Smooth muscle cell (in vitro differentiated cells): ENCODE data around the gene DNAJC8. TPM values are rescaled to one million over a fixed set of nuclear protein-coding genes. Genes with fewer than 3 reads are reported as not detected.

ENCODE experiments used
- DNase-seq: peaks from one replicate; lab custom pipeline; 2025; ENCODE audit not compliant: unreplicated experiment; lab: John Stamatoyannopoulos, UW
- H2AFZ ChIP-seq: fragments of 200-600 bp; sonication (generic); 2 replicates; pipeline ENCODE4 v1.6.0; 2016; ENCODE audit warnings: antibody characterized with exemption, low read depth, mild to moderate bottlenecking
- H3F3A ChIP-seq: fragments of 200-600 bp; sonication (generic); 2 replicates; pipeline ENCODE4 v1.6.0; 2017; ENCODE audit warnings: antibody characterized with exemption, low read depth
- H3K27ac ChIP-seq: fragments of 200-600 bp; sonication (generic); 2 replicates; pipeline ENCODE4 v1.5.1; 2016; ENCODE audit warnings: low read depth, mild to moderate bottlenecking
- H3K27me3 ChIP-seq: fragments of 200-600 bp; sonication (generic); 2 replicates; pipeline ENCODE4 v1.6.1; 2016; ENCODE audit warnings: low read depth, mild to moderate bottlenecking
- H3K36me3 ChIP-seq: fragments of 200-600 bp; sonication (generic); 2 replicates; pipeline ENCODE4 v1.5.1; 2016; ENCODE audit warnings: low read depth
- H3K4me1 ChIP-seq: fragments of 200-600 bp; sonication (generic); 2 replicates; pipeline ENCODE4 v1.5.1; 2016; ENCODE audit warnings: low read depth
- H3K4me2 ChIP-seq: fragments of 200-600 bp; sonication (generic); 2 replicates; pipeline ENCODE4 v1.6.0; 2016; ENCODE audit warnings: mild to moderate bottlenecking
- H3K4me3 ChIP-seq: fragments of 200-600 bp; sonication (generic); 2 replicates; pipeline ENCODE4 v1.5.1; 2016; ENCODE audit warnings: mild to moderate bottlenecking
- H3K79me2 ChIP-seq: fragments of 200-600 bp; sonication (generic); 2 replicates; pipeline ENCODE4 v1.6.0; 2016; ENCODE audit warnings: low read depth, mild to moderate bottlenecking
- H3K9ac ChIP-seq: fragments of 200-600 bp; sonication (generic); 2 replicates; pipeline ENCODE4 v1.6.0; 2016; ENCODE audit warnings: low read depth
- H3K9me3 ChIP-seq: fragments of 200-600 bp; sonication (generic); replicated peaks from 2 replicates; pipeline ENCODE4 v1.5.1; 2016; ENCODE audit warnings: low read depth
- H4K20me1 ChIP-seq: fragments of 200-600 bp; sonication (generic); 2 replicates; pipeline ENCODE4 v1.6.0; 2016; ENCODE audit warnings: low read depth
- CTCF ChIP-seq: fragments of 200-600 bp; sonication (generic); IDR thresholded peaks from 2 replicates; pipeline ENCODE4 v1.5.1; 2017; ENCODE audit warnings: borderline replicate concordance, mild to moderate bottlenecking, antibody characterized with exemption; ENCODE audit not compliant: insufficient read depth, poor library complexity, severe bottlenecking
- WGBS: methylation state at CpG from one replicate; pipeline ENCODE4 v1.1.7; 2016; ENCODE audit warnings: low lambda C conversion rate; 5-methylcytosine and 5-hydroxymethylcytosine counted together
- polyA plus RNA-seq: library from polyadenylated mRNA; unstranded; fragments of >200 nt; fragmentation: Nextera tagmentation; extraction: Ambion mirVana; gene quantifications from 2 replicates; pipeline ENCODE4 v1.2.1, GENCODE V29; 2016
- total RNA-seq: library from RNA; depleted of rRNA; stranded (reverse); fragments of >200 nt; gene quantifications from 2 replicates; pipeline ENCODE4 v1.2.3, GENCODE V29; 2014

DNAJC8 gene
- total and polyA plus RNA-seq, 2 experiments from 2014 or later: 76.1 to 114 TPM

- Histone ChIP-seq H3K4me2 (peak overlapping the region; percentile 75), H3F3A (peaks cover 8% of the 10 kb centered on the region), H3K4me1 (peaks cover 19% of the 10 kb centered on the region), H4K20me1 (no peaks in the 10 kb centered on the region), H3K79me2 (no peaks in the 10 kb centered on the region), H2AFZ (peak overlapping the region; percentile 88), H3K27me3 (no peaks in the 10 kb centered on the region), H3K9me3 (no peaks in the 10 kb centered on the region), H3K36me3 (no peaks in the 10 kb centered on the region), H3K4me3 (peak overlapping the region; percentile 66), H3K27ac (peak overlapping the region; percentile 82), H3K9ac (peak overlapping the region; percentile 71)
- TF ChIP-seq CTCF: no peak
- 48% methylated on average over 11 of the region's 11 CpGs for WGBS
- DNase-seq: no peak
These were observed 13.6 kb upstream of the DNAJC8 start for GRCh38 chr1:28246427-28246832.

- 97% methylated on average over 13 of the region's 13 CpGs for WGBS
- Histone ChIP-seq H4K20me1 (no peaks in the 10 kb centered on the region), H3K27me3 (no peaks in the 10 kb centered on the region), H3K36me3 (no peaks in the 10 kb centered on the region), H3F3A (peaks cover 8% of the 10 kb centered on the region), H2AFZ (no peak overlapping the region), H3K9ac (no peak overlapping the region), H3K9me3 (no peaks in the 10 kb centered on the region), H3K27ac (no peak overlapping the region), H3K79me2 (no peaks in the 10 kb centered on the region), H3K4me3 (no peak overlapping the region), H3K4me2 (no peak overlapping the region), H3K4me1 (peaks cover 19% of the 10 kb centered on the region)
- no peak for TF ChIP-seq CTCF
- no peak for DNase-seq
These were observed 11.9 kb upstream of the DNAJC8 start for GRCh38 chr1:28244549-28245251.

- no peaks in the 10 kb centered on the region for H3K27me3 ChIP-seq
- DNase-seq: no peak
- H4K20me1 ChIP-seq: no peaks in the 10 kb centered on the region
- no peaks in the 10 kb centered on the region for H3K9me3 ChIP-seq
- peaks cover 14% of the 10 kb centered on the region for H3K4me1 ChIP-seq
- H3K79me2 ChIP-seq: no peaks in the 10 kb centered on the region
- no peak overlapping the region for H3K27ac ChIP-seq
- WGBS: 97% methylated on average over 2 of the region's 2 CpGs
- H3K4me2 ChIP-seq: no peak overlapping the region
- no peak overlapping the region for H2AFZ ChIP-seq
- peaks cover 8% of the 10 kb centered on the region for H3F3A ChIP-seq
- H3K36me3 ChIP-seq: no peaks in the 10 kb centered on the region
- TF ChIP-seq CTCF: no peak
- no peak overlapping the region for H3K9ac ChIP-seq
- no peak overlapping the region for H3K4me3 ChIP-seq
These were observed 11.0 kb upstream of the DNAJC8 start for GRCh38 chr1:28243685-28244311.
